Testis (tissue), 3 donors: ENCODE measurements around the gene BCAS3. TPM values are rescaled to one million over a fixed set of nuclear protein-coding genes. Genes with fewer than 3 reads are reported as not detected.

ENCODE experiments used
- DNase-seq: peaks from one replicate; pipeline ENCODE4 v3.0.0-alpha.2; 2019
- H3K27ac ChIP-seq, 2 donors: fragments of 200-600 bp; sonication (generic); one replicate each; pipeline ENCODE4 v1.5.1; 2019
- H3K27me3 ChIP-seq: fragments of 200-600 bp; sonication (generic); one replicate; pipeline ENCODE4 v1.5.1; 2019
- H3K36me3 ChIP-seq: fragments of 200-600 bp; sonication (generic); one replicate; pipeline ENCODE4 v1.5.1; 2017; ENCODE audit warnings: low read depth; ENCODE audit errors: missing control alignments
- H3K4me1 ChIP-seq: fragments of 200-600 bp; sonication (generic); one replicate; pipeline ENCODE4 v1.5.1; 2019
- H3K4me3 ChIP-seq, 2 donors: fragments of 200-600 bp; sonication (generic); one replicate each; pipeline ENCODE4 v1.5.1; 2017 to 2019
- H3K9me3 ChIP-seq: fragments of 200-600 bp; sonication (generic); one replicate; pipeline ENCODE4 v1.5.1; 2017
- CTCF ChIP-seq, 3 experiments: fragments of 450-650 bp in 2 of 3; fragments of 200-600 bp in 1 of 3; sonication (generic) in 1 of 3; IDR thresholded peaks; one replicate each; pipeline ENCODE4 v1.5.1; 2016 to 2019; ENCODE audit warnings: antibody characterized with exemption in 3 of 3, mild to moderate bottlenecking in 2 of 3, moderate library complexity in 1 of 3
- POLR2A ChIP-seq: fragments of 450-650 bp; IDR thresholded peaks from one replicate; pipeline ENCODE4 v1.6.1; 2017; ENCODE audit warnings: antibody characterized with exemption, mild to moderate bottlenecking, moderate library complexity
- WGBS, 2 donors: methylation state at CpG; one replicate each; pipeline ENCODE4 v1.1.5; 2018; 5-methylcytosine and 5-hydroxymethylcytosine counted together
- intact Hi-C: fragments of 100-400 bp; cut with DNase I; formaldehyde crosslinking; loops from one replicate; pipeline ENCODE4 v1.15.1; 2023; ENCODE audit warnings: low total_unique reads
- polyA plus RNA-seq: library from polyadenylated mRNA; stranded (reverse); fragments of 350-450 nt; fragmentation: Illumina TruSeq; extraction: RNeasy Lipid Tissue Mini Kit (QIAGEN cat#74804); gene quantifications from one replicate; pipeline ENCODE4 v1.2.3, GENCODE V29; 2014; ENCODE audit warnings: low read depth, low replicate concordance; ENCODE audit not compliant: insufficient read depth
- total RNA-seq, 2 donors: library from RNA; depleted of rRNA; stranded (reverse); fragments of >200 nt; gene quantifications; one replicate each; pipeline ENCODE4 v1.2.3, GENCODE V29; 2016

Gene BCAS3
- total and polyA plus RNA-seq, 3 donors from 2014 or later: 54.8 to 96.7 (median 73.0) TPM

- H3K9me3 ChIP-seq: no peaks in the 10 kb centered on the region
- H3K4me1 ChIP-seq: no peaks in the 10 kb centered on the region
- TF ChIP-seq CTCF (IDR thresholded peaks at IDR 0.05) (no peak), POLR2A (no peak)
- DNase-seq: no peak
- no peak overlapping the region for H3K4me3 ChIP-seq
- WGBS, 2 donors: 96% methylated on average over 3 of the region's 3 CpGs
- H3K27ac ChIP-seq: no peak overlapping the region
- H3K36me3 ChIP-seq: no peaks in the 10 kb centered on the region
- no peaks in the 10 kb centered on the region for H3K27me3 ChIP-seq
- intact Hi-C loops: no loop called here
Observed at GRCh38 chr17:61364463-61364846, 686.8 kb downstream of the BCAS3 start.

- Histone ChIP-seq H3K27ac (no peak overlapping the region), H3K27me3 (no peaks in the 10 kb centered on the region), H3K9me3 (no peaks in the 10 kb centered on the region), H3K36me3 (no peaks in the 10 kb centered on the region), H3K4me3 (no peak overlapping the region), H3K4me1 (no peaks in the 10 kb centered on the region)
- DNase-seq: no peak
- intact Hi-C loops: no loop called here
- 89 to 94% methylated on average over 8 of the region's 8 CpGs for WGBS, 2 donors
- no peak for TF ChIP-seq POLR2A
- no peak for TF ChIP-seq CTCF (IDR thresholded peaks at IDR 0.05)
Observed at GRCh38 chr17:61366076-61366714, 688.5 kb downstream of the BCAS3 start.

- TF ChIP-seq CTCF (IDR thresholded peaks at IDR 0.05): no peak
- no peak for TF ChIP-seq POLR2A
- H3K27ac ChIP-seq: no peak overlapping the region
- H3K27me3 ChIP-seq: no peaks in the 10 kb centered on the region
- H3K4me3 ChIP-seq: no peak overlapping the region
- intact Hi-C loops: no loop called here
- WGBS, 2 donors: 82 to 89% methylated on average over 18 of the region's 19 CpGs
- no peaks in the 10 kb centered on the region for H3K9me3 ChIP-seq
- no peak for DNase-seq
- no peaks in the 10 kb centered on the region for H3K36me3 ChIP-seq
- no peaks in the 10 kb centered on the region for H3K4me1 ChIP-seq
Observed at GRCh38 chr17:61366715-61367413, 689.2 kb downstream of the BCAS3 start.

- WGBS, 2 donors: 94 to 96% methylated on average over 15 to 27 of the region's 27 CpGs
- no peak for DNase-seq
Observed at GRCh38 chr17:61368049-61368831, 690.6 kb downstream of the BCAS3 start.

More at GRCh38 chr17:61368049-61368831, 690.6 kb downstream of the BCAS3 start:
- Histone ChIP-seq H3K36me3 (no peaks in the 10 kb centered on the region), H3K27ac (no peak overlapping the region), H3K27me3 (no peaks in the 10 kb centered on the region), H3K4me3 (no peak overlapping the region), H3K4me1 (no peaks in the 10 kb centered on the region), H3K9me3 (no peaks in the 10 kb centered on the region)
- TF ChIP-seq POLR2A (no peak), CTCF (IDR thresholded peaks at IDR 0.05) (no peak)
- intact Hi-C loops: no loop called here
